Fibroblast of the aortic adventitia (primary cell): Measurements from ENCODE around the gene SCRN2. TPM values are rescaled to one million over a fixed set of nuclear protein-coding genes. Genes with fewer than 3 reads are reported as not detected.

Source experiments
- DNase-seq: peaks from one replicate; pipeline ENCODE4 v3.0.0-alpha.2; 2010; ENCODE audit warnings: low read depth
- H3K4me3 ChIP-seq: 2 replicates; pipeline ENCODE4 v1.5.1; 2011; ENCODE audit warnings: low read depth, mild to moderate bottlenecking, control low read depth, low read length, moderate library complexity
- CTCF ChIP-seq: IDR thresholded peaks from 2 replicates; pipeline ENCODE4 v1.5.1; 2011; ENCODE audit warnings: mild to moderate bottlenecking, low read length, control low read depth, inconsistent platforms; ENCODE audit not compliant: insufficient read depth
- total RNA-seq: library from RNA; depleted of rRNA; stranded (reverse); fragments of >200 nt; gene quantifications from 2 replicates; pipeline ENCODE4 v1.2.3, GENCODE V29; 2012; ENCODE audit warnings: low replicate concordance

SCRN2 gene
- total RNA-seq, 1 donor: 14.7 TPM

GRCh38 chr17:47830396-47831002 is 10.6 kb downstream of the SCRN2 start:
- H3K4me3 ChIP-seq: peak overlapping the region; percentile 79
- no peak for DNase-seq
- no peak for TF ChIP-seq CTCF

- no peak for TF ChIP-seq CTCF
- no peak overlapping the region for H3K4me3 ChIP-seq
- no peak for DNase-seq
Observed at GRCh38 chr17:47829870-47830269, 11.2 kb downstream of the SCRN2 start.

- no peak for DNase-seq
- TF ChIP-seq CTCF: no peak
- no peak overlapping the region for H3K4me3 ChIP-seq
Observed at GRCh38 chr17:47823519-47823918, 17.6 kb downstream of the SCRN2 start.

- H3K4me3 ChIP-seq: no peak overlapping the region
- TF ChIP-seq CTCF: no peak
- no peak for DNase-seq
Observed at GRCh38 chr17:47822785-47823184, 18.3 kb downstream of the SCRN2 start.

GRCh38 chr17:47821424-47822391 is 19.4 kb downstream of the SCRN2 start, which contains the start of gene OSBPL7:
TSS of gene OSBPL7 (minus strand) at chr17:47821794. CDS start at chr17:47820278, 1,516 bp downstream.
- peak within 1 kb of the TSS; percentile 91 for H3K4me3 ChIP-seq
- no peak for TF ChIP-seq CTCF

GRCh38 chr17:47821031-47821423 is 20.0 kb downstream of the SCRN2 start:
- peak overlapping the region; percentile 91 for H3K4me3 ChIP-seq
- no peak for TF ChIP-seq CTCF
- DNase-seq: no peak

More at GRCh38 chr17:47821424-47822391, 19.4 kb downstream of the SCRN2 start, which contains the start of gene OSBPL7:
- DNase-seq: peak; percentile 73
